ENCODE data around the gene PITPNC1. TPM values are rescaled to one million over a fixed set of nuclear protein-coding genes. Genes with fewer than 3 reads are reported as not detected.

PITPNC1 gene
- polyA plus RNA-seq, 1 experiment, result 9.1 TPM

DNA sequence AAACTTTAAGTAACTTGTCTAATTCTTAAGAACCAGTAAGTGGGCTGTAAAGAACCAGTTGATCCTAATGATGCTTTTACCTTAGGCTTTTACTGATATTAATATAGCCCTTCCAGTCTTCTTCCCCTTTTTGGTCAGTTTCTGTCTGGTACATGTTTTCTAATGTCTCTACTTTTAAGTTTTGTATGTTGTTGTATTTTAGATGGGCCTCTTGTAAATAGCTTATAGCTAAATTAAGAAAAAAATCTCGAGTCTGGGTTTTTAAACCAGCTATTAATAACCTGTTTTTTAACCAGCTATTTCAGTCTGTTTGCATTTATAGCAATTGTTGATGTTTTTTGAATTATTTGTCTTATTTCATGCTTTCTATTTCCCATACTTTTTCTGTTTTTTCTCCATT, 79.0 kb downstream of the PITPNC1 start:
- no peak for DNase-seq (ENCODE audit: low read depth, low spot score)
- H3K27me3 ChIP-seq (ENCODE audit: control insufficient read depth, insufficient read depth, low read length), result no peaks in the 10 kb centered on the region
- H3K27ac ChIP-seq (ENCODE audit: low read depth, low read length), result no peak overlapping the region
- ChIA-PET POLR2A (no interaction called here), CTCF (interaction anchor here (1.6 kb wide), 1 partner anchor 19 kb away, joined by 5 read pairs; no protein-coding TSS in a partner anchor)
- TF ChIP-seq, protein P1, sequence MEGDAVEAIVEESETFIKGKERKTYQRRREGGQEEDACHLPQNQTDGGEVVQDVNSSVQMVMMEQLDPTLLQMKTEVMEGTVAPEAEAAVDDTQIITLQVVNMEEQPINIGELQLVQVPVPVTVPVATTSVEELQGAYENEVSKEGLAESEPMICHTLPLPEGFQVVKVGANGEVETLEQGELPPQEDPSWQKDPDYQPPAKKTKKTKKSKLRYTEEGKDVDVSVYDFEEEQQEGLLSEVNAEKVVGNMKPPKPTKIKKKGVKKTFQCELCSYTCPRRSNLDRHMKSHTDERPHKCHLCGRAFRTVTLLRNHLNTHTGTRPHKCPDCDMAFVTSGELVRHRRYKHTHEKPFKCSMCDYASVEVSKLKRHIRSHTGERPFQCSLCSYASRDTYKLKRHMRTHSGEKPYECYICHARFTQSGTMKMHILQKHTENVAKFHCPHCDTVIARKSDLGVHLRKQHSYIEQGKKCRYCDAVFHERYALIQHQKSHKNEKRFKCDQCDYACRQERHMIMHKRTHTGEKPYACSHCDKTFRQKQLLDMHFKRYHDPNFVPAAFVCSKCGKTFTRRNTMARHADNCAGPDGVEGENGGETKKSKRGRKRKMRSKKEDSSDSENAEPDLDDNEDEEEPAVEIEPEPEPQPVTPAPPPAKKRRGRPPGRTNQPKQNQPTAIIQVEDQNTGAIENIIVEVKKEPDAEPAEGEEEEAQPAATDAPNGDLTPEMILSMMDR (IDR thresholded peaks at IDR 0.05; ENCODE audit: low read depth, low read length), result no peak
- peaks cover 13% of the 10 kb centered on the region; the same call in 1 of the 2 replicates for H3K9me3 ChIP-seq (ENCODE audit: control insufficient read depth, insufficient read depth, low read length)
- no peak overlapping the region for H3K4me3 ChIP-seq (ENCODE audit: low read depth, low read length)

DNA sequence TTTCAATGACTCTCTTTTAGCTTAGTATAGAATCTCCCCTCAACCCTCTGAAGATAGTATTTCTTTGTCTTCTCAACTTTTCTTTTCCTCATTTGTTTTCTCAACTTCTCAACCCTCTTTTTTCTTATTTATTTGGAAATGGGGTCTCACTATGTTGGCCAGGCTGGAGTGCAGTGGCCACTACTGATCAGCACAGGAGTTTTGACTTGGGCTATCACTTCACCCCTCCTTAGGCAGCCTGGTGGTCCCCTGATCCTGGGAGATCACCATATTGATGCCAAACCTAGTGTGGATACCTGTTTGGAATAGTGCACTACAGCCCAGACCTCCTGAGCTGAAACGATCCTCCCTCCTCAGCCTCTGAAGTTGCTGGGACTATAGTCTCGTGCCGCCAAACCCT, 79.8 kb downstream of the PITPNC1 start:
- Histone ChIP-seq H3K4me3 (ENCODE audit: low read depth, low read length) (no peak overlapping the region), H3K27ac (ENCODE audit: low read depth, low read length) (no peak overlapping the region), H3K27me3 (ENCODE audit: control insufficient read depth, insufficient read depth, low read length) (no peaks in the 10 kb centered on the region), H3K9me3 (ENCODE audit: control insufficient read depth, insufficient read depth, low read length) (peaks cover 13% of the 10 kb centered on the region; the same call in 1 of the 2 replicates)
- ChIA-PET POLR2A (no interaction called here), CTCF (interaction anchor here (0.5 to 1.6 kb wide), 2 partner anchors 19 to 209 kb away, joined by 5 to 7 read pairs; no protein-coding TSS in a partner anchor)
- DNase-seq (ENCODE audit: low read depth, low spot score), result no peak
- TF ChIP-seq, protein P1 (IDR thresholded peaks at IDR 0.05; ENCODE audit: low read depth, low read length), result no peak

DNA sequence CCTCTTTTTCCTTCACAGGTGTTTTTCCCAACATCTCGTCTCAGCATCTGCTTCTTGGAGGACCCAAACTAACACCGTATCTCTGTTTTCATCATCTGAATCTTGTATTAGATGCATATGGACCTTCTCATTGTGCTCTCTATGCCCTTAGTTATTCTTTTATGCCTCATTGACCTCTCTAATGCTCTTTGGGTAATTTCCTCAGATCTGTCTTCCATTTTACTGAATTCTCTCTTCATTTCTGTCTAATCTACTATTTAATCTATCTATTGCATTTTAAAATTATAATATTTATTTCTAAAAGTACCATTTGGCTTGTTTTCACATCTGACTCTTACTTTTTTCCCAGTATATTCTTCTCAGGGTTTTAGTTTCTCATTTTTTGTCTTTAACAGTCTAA, 81.1 kb downstream of the PITPNC1 start:
- POLR2A ChIA-PET, result no interaction called here
- CTCF ChIA-PET, result no interaction called here

DNA sequence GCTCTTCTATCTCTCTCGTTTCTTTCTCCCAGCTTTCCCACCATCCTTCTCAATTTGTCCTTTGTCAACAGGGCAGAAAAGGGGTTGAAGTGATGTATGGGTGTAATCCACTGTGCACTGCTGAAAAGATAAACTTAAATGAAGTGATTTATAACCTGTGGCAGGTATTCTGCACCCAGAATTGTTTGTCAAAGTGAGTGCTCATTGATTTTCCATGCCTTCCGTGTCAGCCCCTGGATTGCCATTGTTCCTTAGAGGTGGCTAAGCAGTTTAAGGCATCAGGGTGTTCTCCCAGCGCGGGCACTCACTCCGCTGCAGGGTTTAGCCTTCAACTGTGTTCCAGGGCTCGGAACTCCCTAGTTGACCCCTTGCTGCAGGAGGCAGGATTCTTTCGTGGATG, 82.9 kb downstream of the PITPNC1 start:
- Histone ChIP-seq H3K4me3 (ENCODE audit: low read depth, low read length) (no peak overlapping the region), H3K9me3 (ENCODE audit: control insufficient read depth, insufficient read depth, low read length) (peaks cover 13% of the 10 kb centered on the region; the same call in 1 of the 2 replicates), H3K27me3 (ENCODE audit: control insufficient read depth, insufficient read depth, low read length) (no peaks in the 10 kb centered on the region), H3K27ac (ENCODE audit: low read depth, low read length) (no peak overlapping the region)
- TF ChIP-seq, protein P1 (IDR thresholded peaks at IDR 0.05; ENCODE audit: low read depth, low read length), result no peak
- ChIA-PET POLR2A (no interaction called here), CTCF (no interaction called here)
- no peak for DNase-seq (ENCODE audit: low read depth, low spot score)

More for the DNA sequence above, 81.1 kb downstream of the PITPNC1 start:
- Histone ChIP-seq H3K9me3 (ENCODE audit: control insufficient read depth, insufficient read depth, low read length) (peaks cover 13% of the 10 kb centered on the region; the same call in 1 of the 2 replicates), H3K27me3 (ENCODE audit: control insufficient read depth, insufficient read depth, low read length) (no peaks in the 10 kb centered on the region), H3K27ac (ENCODE audit: low read depth, low read length) (no peak overlapping the region), H3K4me3 (ENCODE audit: low read depth, low read length) (no peak overlapping the region)
- TF ChIP-seq, protein P1 (IDR thresholded peaks at IDR 0.05; ENCODE audit: low read depth, low read length), result no peak
- no peak for DNase-seq (ENCODE audit: low read depth, low spot score)

DNA sequence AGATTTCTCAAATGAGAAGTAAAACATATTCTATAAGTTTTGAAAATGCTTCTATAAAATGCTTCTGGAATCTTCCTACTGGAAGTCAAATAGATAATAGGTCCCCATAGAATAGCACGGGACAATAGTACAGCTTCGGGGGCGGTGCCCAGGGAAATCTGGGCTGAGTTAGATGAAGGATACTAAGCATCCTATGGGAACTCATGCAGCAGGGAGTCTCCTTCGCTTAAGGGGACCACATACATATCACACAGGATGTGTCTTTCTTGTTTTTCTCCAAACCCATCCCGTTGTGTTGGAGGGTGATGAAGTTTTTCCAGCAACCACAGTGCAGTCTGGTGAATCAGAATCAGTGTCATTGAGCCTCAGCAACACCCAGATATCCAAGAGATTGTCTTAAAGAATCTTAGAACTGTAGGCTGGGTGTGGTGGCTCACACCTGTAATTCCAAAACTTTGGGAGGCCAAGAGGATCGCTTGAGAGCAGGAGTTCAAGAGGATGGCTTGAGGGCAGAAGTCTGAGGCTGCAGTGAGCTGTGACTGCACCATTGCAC, 84.2 kb downstream of the PITPNC1 start:
- Histone ChIP-seq H3K9me3 (ENCODE audit: control insufficient read depth, insufficient read depth, low read length) (peaks cover 13% of the 10 kb centered on the region; the same call in 1 of the 2 replicates), H3K4me3 (ENCODE audit: low read depth, low read length) (no peak overlapping the region), H3K27ac (ENCODE audit: low read depth, low read length) (no peak overlapping the region), H3K27me3 (ENCODE audit: control insufficient read depth, insufficient read depth, low read length) (no peaks in the 10 kb centered on the region)
- no peak for DNase-seq (ENCODE audit: low read depth, low spot score)
- ChIA-PET CTCF (interaction anchor here (5.3 kb wide), 1 partner anchor 14 kb away, joined by 21 read pairs; no protein-coding TSS in a partner anchor), POLR2A (no interaction called here)
- TF ChIP-seq, protein P1 (IDR thresholded peaks at IDR 0.05; ENCODE audit: low read depth, low read length), result no peak
